ENCODE measurements around the gene APIP. TPM values are rescaled to one million over a fixed set of nuclear protein-coding genes. Genes with fewer than 3 reads are reported as not detected.

APIP gene
- total and polyA plus RNA-seq, 2 of the 8 experiments (the other 6 are each of a cell fraction or from before 2014, with no cell fraction given), result 10.4 to 25.7 TPM

- 93% methylated on average over 2 of the region's 2 CpGs; no CpG with 5 or more reads in 1 of the 2 experiments for WGBS, 2 experiments (ENCODE audit: extremely low coverage in 1 of 2, insufficient coverage in 1 of 2, insufficient read length in 1 of 2, insufficient replicate concordance in 2 of 2, low coverage in 1 of 2, low lambda C conversion rate in 2 of 2, missing lambda C conversion rate in 1 of 2)
- Histone ChIP-seq H3K27ac (ENCODE audit: low read depth, low read length) (no peak overlapping the region), H3K56ac (replicated peaks; ENCODE audit: insufficient read length, low read depth, low read length) (no peak overlapping the region), H3K23ac (ENCODE audit: insufficient read length) (no peak overlapping the region), H3K4ac (replicated peaks; ENCODE audit: insufficient read length, low read depth, low read length) (no peak overlapping the region), H2AFZ (ENCODE audit: low read length) (no peak overlapping the region), H3K23me2 (ENCODE audit: low read depth, low read length) (no peaks in the 10 kb centered on the region), H3K79me1 (ENCODE audit: low read depth, low read length) (no peaks in the 10 kb centered on the region), H3K18ac (ENCODE audit: extremely low read depth, low read length) (no peak overlapping the region), H2BK20ac (ENCODE audit: low read length) (no peak overlapping the region), H3K4me1 (replicated peaks in 1 of 4; ENCODE audit: control insufficient read depth in 3 of 4, insufficient read depth in 4 of 4, low read length in 3 of 4) (peaks cover 0 to 3% (median 0%) of the 10 kb centered on the region in 4 experiments; a peak in 2 of 7 replicates), H2AK5ac (ENCODE audit: low read depth, low read length) (no peak overlapping the region), H2BK12ac (ENCODE audit: low read depth, low read length) (no peak overlapping the region), H4K20me1 (replicated peaks in 1 of 2; ENCODE audit: control insufficient read depth in 1 of 2, insufficient read depth in 2 of 2, low read length in 2 of 2) (no peaks in the 10 kb centered on the region), H4K8ac (ENCODE audit: extremely low read depth, insufficient read depth, low read length) (no peak overlapping the region), H3K14ac (ENCODE audit: insufficient read length) (no peak overlapping the region), H3K79me2 (ENCODE audit: control insufficient read depth in 1 of 2, insufficient read depth in 2 of 2, low read length in 2 of 2) (no peaks in the 10 kb centered on the region), H3K4me2 (ENCODE audit: insufficient read depth in 1 of 2, low read depth in 2 of 2, low read length in 2 of 2) (no peak overlapping the region), H3K36me3 (ENCODE audit: control insufficient read depth in 2 of 4, insufficient read depth in 4 of 4, low read length in 3 of 4) (no peaks in the 10 kb centered on the region), H3K27me3 (replicated peaks in 1 of 4; ENCODE audit: control insufficient read depth in 3 of 4, extremely low read depth in 1 of 4, insufficient read depth in 3 of 4, low read length in 3 of 4) (no peaks in the 10 kb centered on the region), H2BK5ac (ENCODE audit: low read depth, low read length) (no peak overlapping the region), H3K9ac (replicated peaks in 1 of 4; ENCODE audit: extremely low read depth in 1 of 4, low read depth in 3 of 4, low read length in 3 of 4) (no peak overlapping the region), H3K9me3 (ENCODE audit: insufficient read depth in 2 of 2, low read depth in 1 of 2, low read length in 1 of 2) (no peaks in the 10 kb centered on the region), H3K4me3 (ENCODE audit: extremely low read depth in 1 of 4, insufficient read depth in 2 of 4, low read depth in 3 of 4, low read length in 4 of 4) (no peak overlapping the region), H2BK15ac (ENCODE audit: low read length) (no peak overlapping the region), H4K91ac (replicated peaks; ENCODE audit: insufficient read length, low read length) (no peak overlapping the region), H2BK120ac (replicated peaks; ENCODE audit: low read depth, low read length) (no peak overlapping the region), H4K5ac (ENCODE audit: insufficient read length, low read depth, low read length) (no peak overlapping the region)
- ChIA-PET POLR2A (ENCODE audit: partially characterized antibody) (no interaction called here), CTCF (ENCODE audit: partially characterized antibody) (interaction anchor here (1.3 to 1.9 kb wide), 2 partner anchors 10 to 19 kb away, joined by 7 to 8 read pairs; no protein-coding TSS in a partner anchor)
- no peak for DNase-seq (ENCODE audit: low read depth in 1 of 2, low spot score in 2 of 2)
- FAIRE-seq, result no peak
- no peak for TF ChIP-seq TCF12 (IDR thresholded peaks at IDR 0.05; ENCODE audit: low read depth, low read length)
- no peak for TF ChIP-seq MAFK (IDR thresholded peaks at IDR 0.05; ENCODE audit: low read depth, low read length)
- no peak for TF ChIP-seq BCL11A (IDR thresholded peaks at IDR 0.05; ENCODE audit: low read depth in 2 of 2, low read length in 2 of 2)
- no peak for TF ChIP-seq CEBPB (IDR thresholded peaks at IDR 0.05; ENCODE audit: low read depth, low read length)
- no peak for TF ChIP-seq BACH1 (IDR thresholded peaks at IDR 0.05; ENCODE audit: low read length)
- no peak for TF ChIP-seq ATF3 (IDR thresholded peaks at IDR 0.05; ENCODE audit: insufficient read depth, low read depth, low read length)
- no peak for TF ChIP-seq SP4 (IDR thresholded peaks at IDR 0.05; ENCODE audit: low read length)
- TF ChIP-seq GTF2F1 (IDR thresholded peaks at IDR 0.05; ENCODE audit: borderline replicate concordance, low read depth, low read length), result no peak
- TF ChIP-seq NANOG (IDR thresholded peaks at IDR 0.05; ENCODE audit: insufficient read depth, low read depth, low read length, poor library complexity, severe bottlenecking), result no peak
- no peak for TF ChIP-seq RNF2 (IDR thresholded peaks at IDR 0.05; ENCODE audit: borderline replicate concordance, low read depth, low read length, missing control alignments, poor library complexity, severe bottlenecking)
- TF ChIP-seq JUN (IDR thresholded peaks at IDR 0.05; ENCODE audit: low read depth, low read length), result no peak
- no peak for TF ChIP-seq NRF1 (IDR thresholded peaks at IDR 0.05; ENCODE audit: low read depth, low read length)
- no peak for TF ChIP-seq SAP30 (IDR thresholded peaks at IDR 0.05; ENCODE audit: insufficient read depth, insufficient replicate concordance, low read length)
- no peak for TF ChIP-seq ZNF274 (IDR thresholded peaks at IDR 0.05; ENCODE audit: borderline replicate concordance, extremely low read depth, low read length)
Observed at GRCh38 chr11:34859496-34859895, 56.7 kb downstream of the APIP start.
